ENCODE data around the gene RTL10.

DNA sequence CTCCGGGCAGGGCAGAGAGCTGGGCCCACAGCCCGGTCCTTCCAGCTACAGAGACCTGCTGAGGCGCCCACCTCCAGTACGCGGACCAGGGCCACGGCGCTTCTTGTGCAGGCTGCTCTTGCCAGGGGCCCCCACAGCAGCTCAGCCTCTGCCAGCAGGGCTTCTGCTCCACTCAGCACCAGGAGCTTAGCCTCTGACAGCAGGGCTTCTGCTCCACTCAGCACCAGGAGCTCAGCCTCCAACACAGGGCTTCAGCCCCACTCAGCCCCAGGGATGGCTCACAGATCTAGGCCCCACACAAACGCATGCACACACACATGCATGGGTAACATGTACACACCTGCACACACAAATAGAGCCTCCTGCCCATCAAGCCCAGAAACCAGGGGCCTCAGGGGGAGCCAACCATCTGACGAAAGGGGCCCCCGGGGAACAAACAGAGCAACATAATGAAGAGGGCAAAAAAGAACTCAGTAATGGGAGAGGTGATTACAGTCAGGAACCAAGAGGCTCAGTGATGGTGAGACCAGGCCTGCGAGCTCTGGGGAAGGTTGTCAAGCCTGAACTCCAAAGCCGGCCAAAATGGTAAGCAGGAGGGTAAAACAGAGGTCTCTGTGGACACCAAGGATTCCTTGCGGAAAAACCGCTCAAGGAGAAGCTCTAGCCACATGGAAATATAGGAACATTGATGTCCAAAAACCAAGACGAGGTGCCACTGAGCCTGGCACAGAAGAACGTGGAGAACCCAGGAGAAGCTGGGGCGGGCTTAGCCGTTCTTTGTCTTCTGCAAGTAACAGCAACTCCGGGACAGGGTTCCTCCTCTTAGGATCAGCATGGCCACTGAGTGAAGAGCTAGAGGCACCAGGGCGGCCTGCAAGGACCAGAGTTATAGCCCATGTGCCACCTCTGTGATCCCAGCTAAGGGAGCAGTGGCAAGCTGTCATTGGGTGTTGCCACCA, 46.5 kb downstream of the RTL10 start:
- no peak for TF ChIP-seq POLR2A (IDR thresholded peaks at IDR 0.05)
- TF ChIP-seq, protein P1, sequence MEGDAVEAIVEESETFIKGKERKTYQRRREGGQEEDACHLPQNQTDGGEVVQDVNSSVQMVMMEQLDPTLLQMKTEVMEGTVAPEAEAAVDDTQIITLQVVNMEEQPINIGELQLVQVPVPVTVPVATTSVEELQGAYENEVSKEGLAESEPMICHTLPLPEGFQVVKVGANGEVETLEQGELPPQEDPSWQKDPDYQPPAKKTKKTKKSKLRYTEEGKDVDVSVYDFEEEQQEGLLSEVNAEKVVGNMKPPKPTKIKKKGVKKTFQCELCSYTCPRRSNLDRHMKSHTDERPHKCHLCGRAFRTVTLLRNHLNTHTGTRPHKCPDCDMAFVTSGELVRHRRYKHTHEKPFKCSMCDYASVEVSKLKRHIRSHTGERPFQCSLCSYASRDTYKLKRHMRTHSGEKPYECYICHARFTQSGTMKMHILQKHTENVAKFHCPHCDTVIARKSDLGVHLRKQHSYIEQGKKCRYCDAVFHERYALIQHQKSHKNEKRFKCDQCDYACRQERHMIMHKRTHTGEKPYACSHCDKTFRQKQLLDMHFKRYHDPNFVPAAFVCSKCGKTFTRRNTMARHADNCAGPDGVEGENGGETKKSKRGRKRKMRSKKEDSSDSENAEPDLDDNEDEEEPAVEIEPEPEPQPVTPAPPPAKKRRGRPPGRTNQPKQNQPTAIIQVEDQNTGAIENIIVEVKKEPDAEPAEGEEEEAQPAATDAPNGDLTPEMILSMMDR (IDR thresholded peaks at IDR 0.05), result no peak
